ENCODE data around the gene CPB2.

CPB2 gene

GRCh38 chr13:46149272-46150133 is 44.7 kb upstream of the CPB2 start:
- Mint-ChIP-seq H3K4me3 (no peak overlapping the region), H3K27ac (peak overlapping the region in 2 of 3 experiments; percentile 0 to 2), H3K9me3 (peaks cover 3% of the 10 kb centered on the region), H3K4me1 (peaks cover 25% of the 10 kb centered on the region), H3K36me3 (ENCODE audit: low read depth) (no peaks in the 10 kb centered on the region), H3K27me3 (ENCODE audit: low read depth) (peaks cover 7% of the 10 kb centered on the region)
- no peak for TF ChIP-seq CTCF (IDR thresholded peaks at IDR 0.05; ENCODE audit: unreplicated experiment in 3 of 3)

- Mint-ChIP-seq H3K9me3 (peaks cover 3% of the 10 kb centered on the region), H3K27ac (peak overlapping the region in 2 of 3 experiments; percentile 61 to 77), H3K27me3 (ENCODE audit: low read depth) (peaks cover 7% of the 10 kb centered on the region), H3K4me1 (peaks cover 20% of the 10 kb centered on the region), H3K4me3 (no peak overlapping the region), H3K36me3 (ENCODE audit: low read depth) (no peaks in the 10 kb centered on the region)
- peak; percentile 33 to 50 (median 46) for TF ChIP-seq CTCF (IDR thresholded peaks at IDR 0.05; ENCODE audit: unreplicated experiment in 3 of 3)
These were observed 42.1 kb upstream of the CPB2 start for GRCh38 chr13:46146898-46147297.

GRCh38 chr13:46145950-46146349 is 41.1 kb upstream of the CPB2 start:
- Mint-ChIP-seq H3K27ac (no peak overlapping the region), H3K4me1 (peaks cover 20% of the 10 kb centered on the region), H3K4me3 (no peak overlapping the region), H3K36me3 (ENCODE audit: low read depth) (no peaks in the 10 kb centered on the region), H3K9me3 (peaks cover 3% of the 10 kb centered on the region), H3K27me3 (ENCODE audit: low read depth) (peaks cover 7% of the 10 kb centered on the region)
- TF ChIP-seq CTCF (IDR thresholded peaks at IDR 0.05; ENCODE audit: unreplicated experiment in 3 of 3), result no peak

GRCh38 chr13:46145135-46145534 is 40.3 kb upstream of the CPB2 start:
- Mint-ChIP-seq H3K27ac (peak overlapping the region in 2 of 3 experiments; percentile 56 to 57), H3K9me3 (peaks cover 3% of the 10 kb centered on the region), H3K36me3 (ENCODE audit: low read depth) (no peaks in the 10 kb centered on the region), H3K4me3 (no peak overlapping the region), H3K4me1 (peaks cover 18% of the 10 kb centered on the region), H3K27me3 (ENCODE audit: low read depth) (peaks cover 7% of the 10 kb centered on the region)
- TF ChIP-seq CTCF (IDR thresholded peaks at IDR 0.05; ENCODE audit: unreplicated experiment in 3 of 3), result no peak

- peaks cover 3% of the 10 kb centered on the region for H3K9me3 Mint-ChIP-seq
- no peak overlapping the region for H3K27ac Mint-ChIP-seq
- peaks cover 4% of the 10 kb centered on the region for H3K27me3 Mint-ChIP-seq (ENCODE audit: low read depth)
- TF ChIP-seq CTCF (IDR thresholded peaks at IDR 0.05; ENCODE audit: unreplicated experiment in 3 of 3), result no peak
- H3K4me1 Mint-ChIP-seq, result peaks cover 18% of the 10 kb centered on the region
- no peaks in the 10 kb centered on the region for H3K36me3 Mint-ChIP-seq (ENCODE audit: low read depth)
- no peak overlapping the region for H3K4me3 Mint-ChIP-seq
These were observed 38.4 kb upstream of the CPB2 start for GRCh38 chr13:46143184-46143701.

Data from nephron (organoid).